Measurements from ENCODE around the gene FLCN. TPM values are rescaled to one million over a fixed set of nuclear protein-coding genes. Genes with fewer than 3 reads are reported as not detected.

The FLCN gene
- total and polyA plus RNA-seq, 2 donors (not counting 3 experiments of a cell fraction or from before 2014, with no cell fraction given), result 38.8 to 68.9 TPM

DNA sequence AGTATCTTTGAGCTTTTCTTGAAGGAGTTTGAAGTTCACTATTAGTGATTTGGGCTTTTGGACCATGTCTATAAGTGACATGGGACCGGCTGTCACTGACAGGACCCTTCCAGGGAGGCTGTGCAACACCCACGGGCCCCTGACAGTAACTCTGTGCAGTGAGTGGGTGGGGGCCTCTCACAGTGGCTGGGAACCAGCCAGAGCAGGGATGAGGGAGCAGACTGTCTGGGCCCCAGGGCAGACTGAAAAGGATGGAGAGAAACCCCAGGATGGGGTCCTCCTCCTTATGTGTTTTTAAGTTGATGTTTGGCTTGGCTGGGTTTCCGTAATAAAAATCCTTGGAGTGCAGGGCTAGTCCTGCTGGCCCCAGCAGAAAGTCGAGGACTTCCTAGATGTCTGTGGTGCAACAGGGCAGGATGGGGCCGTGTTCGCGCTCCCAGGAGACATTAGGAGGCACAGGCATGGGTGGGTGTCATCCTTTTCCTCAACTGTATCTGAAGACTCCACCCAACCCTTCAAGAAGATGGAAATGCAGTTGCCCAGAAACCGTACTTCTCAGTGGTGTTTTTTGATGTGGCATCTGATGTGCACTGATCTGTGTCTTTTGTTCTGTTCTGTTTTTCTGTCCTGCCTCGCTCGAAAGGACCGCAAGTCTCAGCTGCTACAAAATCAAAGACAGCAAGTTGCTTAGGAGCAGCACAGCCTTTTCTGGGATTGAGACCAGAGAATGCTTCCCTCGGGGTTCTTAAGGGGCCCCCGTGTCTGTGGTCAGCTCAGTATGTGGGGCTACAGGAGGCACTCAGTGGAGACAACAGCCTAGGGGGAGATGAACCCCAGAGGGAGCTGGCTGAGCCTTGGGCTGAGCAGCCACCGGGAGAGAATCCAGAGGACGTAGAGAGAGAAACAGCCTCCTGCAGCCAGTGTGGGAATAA lies 55.0 kb downstream of the FLCN start:
- H3K4me3 ChIP-seq (replicated peaks in 1 of 3; ENCODE audit: insufficient read depth in 1 of 3, low read depth in 1 of 3, low read length in 3 of 3), result no peak overlapping the region
- H3K4me2 ChIP-seq (ENCODE audit: insufficient read depth, low read length), result no peak overlapping the region
- no peaks in the 10 kb centered on the region for H3K9me1 ChIP-seq (replicated peaks; ENCODE audit: control insufficient read depth, extremely low read depth, insufficient read depth, low read length)
- no peaks in the 10 kb centered on the region for H4K20me1 ChIP-seq (replicated peaks; ENCODE audit: control insufficient read depth, extremely low read depth, insufficient read depth, low read length)
- peaks cover 14 to 36% of the 10 kb centered on the region in 2 experiments for H3K36me3 ChIP-seq (ENCODE audit: control insufficient read depth in 2 of 2, extremely low read depth in 1 of 2, insufficient read depth in 2 of 2, low read length in 2 of 2)
- CTCF ChIA-PET, result interaction anchor here (0.6 to 1.9 kb wide), 2 partner anchors 10 to 17 kb away, joined by 3 to 4 read pairs; no protein-coding TSS in a partner anchor
- H3K79me2 ChIP-seq (ENCODE audit: control insufficient read depth, insufficient read depth, low read length), result no peaks in the 10 kb centered on the region
- no TSS peak for BruUV-seq (replicated peaks)
- dilution Hi-C loops (cut with MboI; ENCODE audit: extremely low pct_ligation_motif_present, low sequenced_read_pairs) (no loop called here), intact Hi-C loops (cut with micrococcal nuclease) (no loop called here)
- no peak overlapping the region for H3K27ac ChIP-seq (ENCODE audit: insufficient read depth, low read depth, low read length)
- POLR2A ChIA-PET, result no interaction called here
- FAIRE-seq (no peak), DNase-seq (ENCODE audit: low read depth, low spot score) (no peak)
- H3K4me1 ChIP-seq (ENCODE audit: control insufficient read depth, extremely low read depth, insufficient read depth, low read length), result peaks cover 26% of the 10 kb centered on the region
- no peaks in the 10 kb centered on the region for H3K9me3 ChIP-seq (replicated peaks; ENCODE audit: control insufficient read depth, insufficient read depth, low read length)
- no peak overlapping the region for H3K9ac ChIP-seq (replicated peaks; ENCODE audit: extremely low read depth, insufficient read depth, low read length)
- no peak overlapping the region for H2AFZ ChIP-seq (ENCODE audit: low read depth, low read length)
- no peaks in the 10 kb centered on the region for H3K27me3 ChIP-seq (ENCODE audit: control insufficient read depth in 2 of 2, insufficient read depth in 2 of 2, low read length in 2 of 2)
- TF ChIP-seq POLR2AphosphoS5 (IDR thresholded peaks at IDR 0.05; ENCODE audit: insufficient read depth, low read depth, low read length) (no peak), MYC (IDR thresholded peaks at IDR 0.05; ENCODE audit: low read depth, low read length) (no peak), GATA2 (IDR thresholded peaks at IDR 0.05; ENCODE audit: insufficient read depth, insufficient read length, low read depth, low read length) (no peak), EZH2 (IDR thresholded peaks at IDR 0.05; ENCODE audit: borderline replicate concordance, low read depth, low read length, severe bottlenecking) (no peak), JUN (IDR thresholded peaks at IDR 0.05; ENCODE audit: borderline replicate concordance, insufficient read depth, insufficient read length, low read depth) (no peak), FOS (IDR thresholded peaks at IDR 0.05; ENCODE audit: borderline replicate concordance, insufficient read depth, low read length) (no peak), POLR2A (IDR thresholded peaks at IDR 0.05; ENCODE audit: low read depth, low read length) (no peak)
- TF ChIP-seq, protein P1, sequence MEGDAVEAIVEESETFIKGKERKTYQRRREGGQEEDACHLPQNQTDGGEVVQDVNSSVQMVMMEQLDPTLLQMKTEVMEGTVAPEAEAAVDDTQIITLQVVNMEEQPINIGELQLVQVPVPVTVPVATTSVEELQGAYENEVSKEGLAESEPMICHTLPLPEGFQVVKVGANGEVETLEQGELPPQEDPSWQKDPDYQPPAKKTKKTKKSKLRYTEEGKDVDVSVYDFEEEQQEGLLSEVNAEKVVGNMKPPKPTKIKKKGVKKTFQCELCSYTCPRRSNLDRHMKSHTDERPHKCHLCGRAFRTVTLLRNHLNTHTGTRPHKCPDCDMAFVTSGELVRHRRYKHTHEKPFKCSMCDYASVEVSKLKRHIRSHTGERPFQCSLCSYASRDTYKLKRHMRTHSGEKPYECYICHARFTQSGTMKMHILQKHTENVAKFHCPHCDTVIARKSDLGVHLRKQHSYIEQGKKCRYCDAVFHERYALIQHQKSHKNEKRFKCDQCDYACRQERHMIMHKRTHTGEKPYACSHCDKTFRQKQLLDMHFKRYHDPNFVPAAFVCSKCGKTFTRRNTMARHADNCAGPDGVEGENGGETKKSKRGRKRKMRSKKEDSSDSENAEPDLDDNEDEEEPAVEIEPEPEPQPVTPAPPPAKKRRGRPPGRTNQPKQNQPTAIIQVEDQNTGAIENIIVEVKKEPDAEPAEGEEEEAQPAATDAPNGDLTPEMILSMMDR (IDR thresholded peaks at IDR 0.05; ENCODE audit: extremely low read depth in 1 of 2, insufficient read depth in 1 of 2, low read depth in 1 of 2, low read length in 2 of 2), result no peak
- TF ChIP-seq, protein P2, sequence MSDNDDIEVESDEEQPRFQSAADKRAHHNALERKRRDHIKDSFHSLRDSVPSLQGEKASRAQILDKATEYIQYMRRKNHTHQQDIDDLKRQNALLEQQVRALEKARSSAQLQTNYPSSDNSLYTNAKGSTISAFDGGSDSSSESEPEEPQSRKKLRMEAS (IDR thresholded peaks at IDR 0.05; ENCODE audit: insufficient read depth, insufficient read length), result no peak
